HG03095 (cell line): ENCODE results near the gene UBE2D2.

Experiments
- ATAC-seq: cut with Tn5 transposase; IDR thresholded peaks from one replicate; pipeline ENCODE4 v1.9.1; 2021; ENCODE audit warnings: moderate library complexity; ENCODE audit not compliant: unreplicated experiment

Gene UBE2D2

GRCh38 chr5:139634541-139634940 is 73.4 kb downstream of the UBE2D2 start:
- ATAC-seq, result no peak

GRCh38 chr5:139635191-139635590 is 74.1 kb downstream of the UBE2D2 start:
- no peak for ATAC-seq

GRCh38 chr5:139635606-139636206 is 74.6 kb downstream of the UBE2D2 start:
- ATAC-seq, result no peak

- peak; percentile 78 for ATAC-seq
These were observed 75.2 kb downstream of the UBE2D2 start for GRCh38 chr5:139636207-139636792.

GRCh38 chr5:139636975-139637408 is 75.9 kb downstream of the UBE2D2 start:
- no peak for ATAC-seq

- ATAC-seq, result peak; percentile 26
These were observed 76.4 kb downstream of the UBE2D2 start for GRCh38 chr5:139637438-139638089.

- ATAC-seq, result no peak
These were observed 77.1 kb downstream of the UBE2D2 start for GRCh38 chr5:139638090-139638735.

GRCh38 chr5:139638736-139639618 is 77.8 kb downstream of the UBE2D2 start:
- no peak for ATAC-seq

GRCh38 chr5:139639619-139640380 is 78.7 kb downstream of the UBE2D2 start:
- ATAC-seq, result no peak

GRCh38 chr5:139640421-139641115 is 79.4 kb downstream of the UBE2D2 start:
- ATAC-seq, result no peak

GRCh38 chr5:139641116-139642080 is 80.3 kb downstream of the UBE2D2 start:
- no peak for ATAC-seq

- ATAC-seq, result no peak
These were observed 81.1 kb downstream of the UBE2D2 start for GRCh38 chr5:139642213-139642612.

- ATAC-seq, result no peak
These were observed 82.0 kb downstream of the UBE2D2 start for GRCh38 chr5:139642891-139643871.

GRCh38 chr5:139644001-139644456 is 82.9 kb downstream of the UBE2D2 start:
- ATAC-seq, result no peak

GRCh38 chr5:139644646-139645429 is 83.7 kb downstream of the UBE2D2 start:
- ATAC-seq, result no peak

- ATAC-seq, result no peak
These were observed 84.3 kb downstream of the UBE2D2 start for GRCh38 chr5:139645430-139645871.
